Natural killer cell (primary cell): ENCODE results near the gene ZNF281. TPM values are rescaled to one million over a fixed set of nuclear protein-coding genes. Genes with fewer than 3 reads are reported as not detected.

ENCODE experiments used
- ATAC-seq, 3 donors: fragments of 150-1000 bp in 2 of 3; fragments of 200-7000 bp in 1 of 3; cut with Tn5 transposase; 1 replicate in 1 of 3; 2 replicates in 2 of 3; pipeline ENCODE4 v1.10.0; 2021; ENCODE audit warnings: mild to moderate bottlenecking in 2 of 3, moderate library complexity in 2 of 3
- DNase-seq, 2 donors: peaks; one replicate each; pipeline versions ENCODE4 v3.0.0 to v3.0.0-alpha.2; 2013 to 2021; ENCODE audit warnings: mixed read lengths in 1 of 2
- H3K27ac ChIP-seq: one replicate; pipeline ENCODE4 v1.5.1; 2013; ENCODE audit warnings: mild to moderate bottlenecking, low read length
- H3K27me3 ChIP-seq: one replicate; pipeline ENCODE4 v1.6.1; 2013; ENCODE audit warnings: low read length; ENCODE audit not compliant: control insufficient read depth, insufficient read depth
- H3K36me3 ChIP-seq: one replicate; pipeline ENCODE4 v1.6.1; 2013; ENCODE audit warnings: low read length; ENCODE audit not compliant: control insufficient read depth, insufficient read depth
- H3K4me1 ChIP-seq: one replicate; pipeline ENCODE4 v1.6.1; 2013; ENCODE audit warnings: low read length; ENCODE audit not compliant: control insufficient read depth, insufficient read depth
- H3K4me3 ChIP-seq: one replicate; pipeline ENCODE4 v1.5.1; 2013; ENCODE audit warnings: low read length
- H3K9me3 ChIP-seq: one replicate; pipeline ENCODE4 v1.6.1; 2013; ENCODE audit warnings: low read length; ENCODE audit not compliant: control insufficient read depth, insufficient read depth
- H3K27ac Mint-ChIP-seq, 2 donors: one replicate each; pipeline ENCODE4 v1.8.0; 2022; ENCODE audit warnings: mild to moderate bottlenecking in 2 of 2, mixed read lengths in 2 of 2, moderate library complexity in 1 of 2
- H3K27me3 Mint-ChIP-seq, 2 donors: one replicate each; pipeline ENCODE4 v1.8.0; 2022; ENCODE audit warnings: low read depth in 2 of 2, mixed read lengths in 2 of 2
- H3K36me3 Mint-ChIP-seq: one replicate; pipeline ENCODE4 v1.8.0; 2022; ENCODE audit warnings: mixed read lengths
- H3K4me1 Mint-ChIP-seq, 2 donors: one replicate each; pipeline ENCODE4 v1.8.0; 2022; ENCODE audit warnings: mixed read lengths in 2 of 2
- H3K4me3 Mint-ChIP-seq: one replicate; pipeline ENCODE4 v1.8.0; 2022; ENCODE audit warnings: mild to moderate bottlenecking, moderate library complexity, mixed read lengths
- H3K9me3 Mint-ChIP-seq, 2 donors: one replicate each; pipeline ENCODE4 v1.8.0; 2022; ENCODE audit warnings: mixed read lengths in 2 of 2
- WGBS: methylation state at CpG from one replicate; pipeline ENCODE4 v1.1.7; 2013; ENCODE audit warnings: missing lambda C conversion rate; ENCODE audit not compliant: insufficient coverage; 5-methylcytosine and 5-hydroxymethylcytosine counted together
- intact Hi-C: fragments of 100-400 bp; cut with micrococcal nuclease; formaldehyde crosslinking; loops from one replicate; pipeline ENCODE4 v1.14.2; 2022
- total RNA-seq, 4 donors: library from RNA; stranded (reverse); fragments of 120-200 nt in 1 of 4; gene quantifications; one replicate each; pipeline versions ENCODE4 v1.2.3 to v1.2.4, GENCODE V29; 2013 to 2022
- TF ChIP-seq, protein P1 (sequence below): fragments of 200-600 bp; IDR thresholded peaks from one replicate; pipeline ENCODE4 v1.8.0; 2022; ENCODE audit warnings: antibody characterized with exemption

The ZNF281 gene
- total RNA-seq, 3 donors from 2014 or later (not counting 1 experiment from before 2014, with no cell fraction given) = 25.6 to 35.4 (median 33.8) TPM

- H3K27me3 ChIP-seq = no peaks in the 10 kb centered on the region
- no peak overlapping the region for H3K4me3 ChIP-seq
- no peak overlapping the region for H3K27ac ChIP-seq
- intact Hi-C loops = no loop called here
- no peaks in the 10 kb centered on the region for H3K9me3 ChIP-seq
- Mint-ChIP-seq H3K4me1 (no peaks in the 10 kb centered on the region), H3K9me3 (no peaks in the 10 kb centered on the region), H3K4me3 (no peak overlapping the region), H3K36me3 (no peaks in the 10 kb centered on the region), H3K27me3 (peaks cover 0 to 6% of the 10 kb centered on the region in 2 donors), H3K27ac (no peak overlapping the region)
- DNase-seq = no peak
- no peak for ATAC-seq
- TF ChIP-seq, protein P1, sequence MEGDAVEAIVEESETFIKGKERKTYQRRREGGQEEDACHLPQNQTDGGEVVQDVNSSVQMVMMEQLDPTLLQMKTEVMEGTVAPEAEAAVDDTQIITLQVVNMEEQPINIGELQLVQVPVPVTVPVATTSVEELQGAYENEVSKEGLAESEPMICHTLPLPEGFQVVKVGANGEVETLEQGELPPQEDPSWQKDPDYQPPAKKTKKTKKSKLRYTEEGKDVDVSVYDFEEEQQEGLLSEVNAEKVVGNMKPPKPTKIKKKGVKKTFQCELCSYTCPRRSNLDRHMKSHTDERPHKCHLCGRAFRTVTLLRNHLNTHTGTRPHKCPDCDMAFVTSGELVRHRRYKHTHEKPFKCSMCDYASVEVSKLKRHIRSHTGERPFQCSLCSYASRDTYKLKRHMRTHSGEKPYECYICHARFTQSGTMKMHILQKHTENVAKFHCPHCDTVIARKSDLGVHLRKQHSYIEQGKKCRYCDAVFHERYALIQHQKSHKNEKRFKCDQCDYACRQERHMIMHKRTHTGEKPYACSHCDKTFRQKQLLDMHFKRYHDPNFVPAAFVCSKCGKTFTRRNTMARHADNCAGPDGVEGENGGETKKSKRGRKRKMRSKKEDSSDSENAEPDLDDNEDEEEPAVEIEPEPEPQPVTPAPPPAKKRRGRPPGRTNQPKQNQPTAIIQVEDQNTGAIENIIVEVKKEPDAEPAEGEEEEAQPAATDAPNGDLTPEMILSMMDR = no peak
- H3K36me3 ChIP-seq = no peaks in the 10 kb centered on the region
- 96% methylated on average over 5 of the region's 5 CpGs for WGBS
- no peaks in the 10 kb centered on the region for H3K4me1 ChIP-seq
Measured at GRCh38 chr1:200454425-200454824, 44.6 kb upstream of the ZNF281 start.

GRCh38 chr1:200453553-200453905 lies 43.7 kb upstream of the ZNF281 start:
- no peaks in the 10 kb centered on the region for H3K36me3 Mint-ChIP-seq
- no peak overlapping the region for H3K27ac Mint-ChIP-seq
- Histone ChIP-seq H3K27ac (no peak overlapping the region), H3K4me3 (no peak overlapping the region), H3K27me3 (no peaks in the 10 kb centered on the region), H3K9me3 (no peaks in the 10 kb centered on the region), H3K36me3 (no peaks in the 10 kb centered on the region), H3K4me1 (no peaks in the 10 kb centered on the region)
- DNase-seq (no peak), ATAC-seq (no peak)
- intact Hi-C loops = no loop called here
- TF ChIP-seq, protein P1 = no peak
- no peaks in the 10 kb centered on the region for H3K9me3 Mint-ChIP-seq
- no peak overlapping the region for H3K4me3 Mint-ChIP-seq
- WGBS = 78% methylated on average over 2 of the region's 3 CpGs
- H3K4me1 Mint-ChIP-seq = no peaks in the 10 kb centered on the region
- peaks cover 0 to 6% of the 10 kb centered on the region in 2 donors for H3K27me3 Mint-ChIP-seq

- no peak overlapping the region for H3K27ac Mint-ChIP-seq
- H3K36me3 ChIP-seq = no peaks in the 10 kb centered on the region
- H3K9me3 Mint-ChIP-seq = no peaks in the 10 kb centered on the region
- H3K4me3 Mint-ChIP-seq = no peak overlapping the region
- TF ChIP-seq, protein P1 = no peak
- H3K4me1 Mint-ChIP-seq = no peaks in the 10 kb centered on the region
- no peak overlapping the region for H3K4me3 ChIP-seq
- H3K27me3 ChIP-seq = no peaks in the 10 kb centered on the region
- no peak overlapping the region for H3K27ac ChIP-seq
- H3K27me3 Mint-ChIP-seq = peaks cover 0 to 6% of the 10 kb centered on the region in 2 donors
- no peaks in the 10 kb centered on the region for H3K9me3 ChIP-seq
- intact Hi-C loops = no loop called here
- ATAC-seq (no peak), DNase-seq (no peak)
- H3K4me1 ChIP-seq = no peaks in the 10 kb centered on the region
- 91% methylated on average over 8 of the region's 8 CpGs for WGBS
- H3K36me3 Mint-ChIP-seq = no peaks in the 10 kb centered on the region
Measured at GRCh38 chr1:200452850-200453552, 43.2 kb upstream of the ZNF281 start.
